ENCODE results near the gene MGST2.

The MGST2 gene

GRCh38 chr4:139686988-139687387 is 21.4 kb downstream of the MGST2 start:
- no peak for TF ChIP-seq CTCF (IDR thresholded peaks at IDR 0.05; ENCODE audit: low read length, missing control alignments)
- no peak for DNase-seq (ENCODE audit: low read depth)
- no peak overlapping the region for H3K4me3 ChIP-seq (replicated peaks; ENCODE audit: low read depth, low read length)

GRCh38 chr4:139689093-139689722 is 23.6 kb downstream of the MGST2 start:
- DNase-seq (ENCODE audit: low read depth), result no peak
- H3K4me3 ChIP-seq (replicated peaks; ENCODE audit: low read depth, low read length), result no peak overlapping the region
- TF ChIP-seq CTCF (IDR thresholded peaks at IDR 0.05; ENCODE audit: low read length, missing control alignments), result no peak

GRCh38 chr4:139690419-139690818 is 24.8 kb downstream of the MGST2 start:
- H3K4me3 ChIP-seq (replicated peaks; ENCODE audit: low read depth, low read length), result no peak overlapping the region
- no peak for TF ChIP-seq CTCF (IDR thresholded peaks at IDR 0.05; ENCODE audit: low read length, missing control alignments)
- DNase-seq (ENCODE audit: low read depth), result no peak

- no peak for DNase-seq (ENCODE audit: low read depth)
- TF ChIP-seq CTCF (IDR thresholded peaks at IDR 0.05; ENCODE audit: low read length, missing control alignments), result peak; percentile 34
- H3K4me3 ChIP-seq (replicated peaks; ENCODE audit: low read depth, low read length), result no peak overlapping the region
Observed at GRCh38 chr4:139692309-139693012, 26.8 kb downstream of the MGST2 start.

GRCh38 chr4:139694522-139695107 is 29.0 kb downstream of the MGST2 start:
- no peak for DNase-seq (ENCODE audit: low read depth)
- no peak for TF ChIP-seq CTCF (IDR thresholded peaks at IDR 0.05; ENCODE audit: low read length, missing control alignments)
- no peak overlapping the region for H3K4me3 ChIP-seq (replicated peaks; ENCODE audit: low read depth, low read length)

- H3K4me3 ChIP-seq (replicated peaks; ENCODE audit: low read depth, low read length), result no peak overlapping the region
- no peak for TF ChIP-seq CTCF (IDR thresholded peaks at IDR 0.05; ENCODE audit: low read length, missing control alignments)
- no peak for DNase-seq (ENCODE audit: low read depth)
Observed at GRCh38 chr4:139696491-139696890, 30.9 kb downstream of the MGST2 start.
